GM19238 (cell line): ENCODE data around the gene MARS1.

Experiments
- DNase-seq: peaks from one replicate; pipeline ENCODE4 v3.0.0; 2011; ENCODE audit warnings: low spot score; ENCODE audit not compliant: insufficient read length

MARS1 gene

DNA sequence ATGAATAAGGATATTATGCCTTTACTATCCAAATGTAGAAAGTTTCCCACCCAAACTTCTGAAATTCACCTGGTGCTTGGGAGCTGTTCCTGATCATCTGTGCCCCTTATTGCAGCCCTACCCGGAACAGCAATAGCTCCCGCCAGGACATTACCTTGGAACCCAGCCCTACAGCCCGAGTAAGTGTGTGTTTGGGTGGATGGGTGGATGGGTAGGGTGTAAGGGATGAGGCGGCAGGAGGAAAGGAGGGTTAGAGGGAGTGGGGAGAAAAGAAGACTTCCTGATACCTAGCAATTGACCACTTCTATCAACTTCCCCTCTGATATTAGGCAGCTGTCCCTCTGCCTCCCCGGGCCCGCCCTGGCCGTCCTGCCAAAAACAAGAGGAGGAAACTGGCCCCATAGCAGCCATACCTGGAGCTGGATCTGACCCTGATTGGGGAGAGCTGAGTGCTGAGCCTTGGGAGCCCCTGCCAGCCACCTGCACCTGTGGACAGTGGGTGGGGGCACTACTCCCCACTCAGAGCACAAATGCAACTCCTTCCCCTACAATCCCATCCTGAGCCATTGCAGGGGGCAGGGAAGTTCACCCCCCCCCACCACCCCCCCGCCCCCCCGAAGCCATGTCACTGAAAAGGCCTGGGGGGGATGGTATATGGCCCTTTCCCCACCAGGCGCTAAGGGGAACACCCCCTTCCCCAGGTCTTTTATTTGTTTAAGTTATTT lies 41.1 kb downstream of the MARS1 start:
- no peak for DNase-seq

DNA sequence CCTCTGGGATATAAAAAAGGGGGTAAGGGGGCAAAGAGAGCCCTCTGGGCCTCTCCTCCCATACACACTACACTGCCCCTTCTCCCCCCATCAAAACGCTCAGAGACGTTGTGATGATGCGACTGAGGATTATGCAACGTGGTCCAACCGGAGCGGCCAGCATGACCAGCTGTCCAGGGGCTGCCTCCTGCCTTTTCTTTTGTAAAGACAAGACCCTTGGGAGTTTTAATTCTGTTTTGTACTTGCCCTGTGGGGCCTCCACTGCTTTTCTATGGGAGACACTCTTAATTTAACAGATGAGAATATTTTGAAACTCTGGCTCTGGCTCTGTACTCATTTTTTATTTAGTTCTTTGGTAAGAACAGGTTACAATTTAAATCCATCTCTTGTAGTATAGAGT lies 42.0 kb downstream of the MARS1 start:
- no peak for DNase-seq

DNA sequence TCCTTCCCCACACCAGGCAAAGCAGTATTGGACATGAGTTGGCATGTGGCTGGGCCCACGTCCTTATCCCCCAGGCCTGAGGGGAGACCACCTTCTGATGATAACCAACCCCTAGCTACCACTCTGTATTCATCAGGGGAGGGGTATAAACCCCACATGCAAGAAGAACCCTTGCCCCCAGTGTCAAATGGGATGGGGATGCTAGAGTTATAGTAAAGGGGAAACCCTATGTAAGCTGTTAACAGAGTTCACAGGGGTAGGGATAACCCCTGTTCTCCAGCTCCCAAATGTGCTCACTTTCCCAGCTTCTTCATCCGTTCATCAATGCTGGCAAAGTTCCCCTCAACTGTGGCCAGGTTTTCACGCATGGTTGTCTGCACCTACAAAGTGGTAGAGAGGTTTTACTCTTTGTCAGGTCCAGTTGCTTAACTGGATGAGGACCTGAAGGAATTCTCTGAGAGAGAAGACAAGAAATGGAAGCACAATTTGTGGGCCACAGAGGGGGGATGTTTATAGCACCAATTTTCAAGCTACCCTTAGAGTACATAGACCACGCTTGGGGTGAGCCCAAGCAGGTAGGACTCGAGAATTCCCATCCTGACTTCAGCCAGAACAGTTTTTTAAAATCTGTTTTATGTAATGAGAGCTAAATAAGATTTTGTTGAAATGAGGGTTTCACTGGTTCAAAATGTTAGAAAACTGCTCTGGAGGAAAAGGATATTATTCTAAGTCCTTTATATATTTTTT lies 42.7 kb downstream of the MARS1 start:
- no peak for DNase-seq

DNA sequence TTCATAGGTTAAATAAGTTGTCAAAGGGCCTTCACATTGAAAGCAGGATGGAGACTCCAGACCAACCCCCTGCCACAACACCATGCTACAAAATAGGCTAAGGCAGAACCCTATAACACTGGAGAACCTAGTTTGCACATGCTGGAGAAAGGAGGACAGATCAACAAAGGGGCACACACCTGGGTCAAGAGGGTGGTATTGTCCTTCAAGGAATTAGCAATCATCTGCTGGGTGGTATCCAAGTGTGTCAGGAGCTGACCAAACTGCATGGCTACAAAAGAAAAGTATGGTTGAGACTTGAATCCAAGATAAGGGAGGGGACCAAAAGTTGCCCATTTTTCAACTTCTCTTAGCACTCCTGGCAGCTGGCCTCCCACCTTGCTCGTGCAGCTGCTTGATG lies 44.0 kb downstream of the MARS1 start:
- DNase-seq = no peak

GRCh38 chr12:57533108-57533507 lies 45.2 kb downstream of the MARS1 start:
- no peak for DNase-seq

GRCh38 chr12:57534250-57534649 lies 46.4 kb downstream of the MARS1 start:
- no peak for DNase-seq

GRCh38 chr12:57534991-57535543 lies 47.2 kb downstream of the MARS1 start:
- no peak for DNase-seq

DNA sequence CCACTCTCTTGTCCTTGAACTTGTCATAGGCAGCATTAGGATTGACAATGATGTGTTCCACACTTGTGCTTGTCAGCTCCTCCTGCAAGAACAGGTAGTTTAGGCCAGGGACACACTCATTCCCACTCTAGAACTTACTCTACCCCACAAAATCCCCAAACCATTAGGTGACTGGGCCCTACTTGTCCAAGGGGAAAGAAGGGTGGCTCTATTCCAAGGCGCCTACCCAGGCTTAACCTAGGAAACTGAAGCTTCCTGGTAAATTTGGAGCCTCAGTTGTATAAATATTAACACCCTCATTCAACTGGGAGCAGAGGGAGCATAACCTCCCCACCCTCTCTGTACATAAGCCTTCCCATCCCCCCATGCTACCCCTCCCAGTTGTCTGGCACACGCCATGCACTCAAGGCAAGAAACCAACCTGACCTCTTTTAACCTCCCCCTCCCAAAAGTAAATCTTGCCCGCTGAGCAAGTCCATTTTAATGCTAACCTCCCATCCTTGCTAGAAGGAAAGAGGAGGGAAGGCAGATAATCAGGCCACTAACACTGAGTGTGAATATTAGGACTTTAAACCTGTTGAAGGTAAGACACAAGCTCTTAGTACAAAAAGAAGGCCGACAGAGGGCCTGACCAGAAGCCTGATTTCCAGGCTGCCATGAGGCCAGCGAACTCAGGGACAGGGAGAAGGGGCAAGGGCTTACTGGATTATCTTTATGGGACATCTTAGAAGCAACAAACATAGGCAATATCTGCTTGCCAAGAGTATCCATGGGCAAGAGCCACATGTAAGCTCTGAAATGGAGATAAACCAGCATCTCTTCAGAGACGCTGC lies 48.1 kb downstream of the MARS1 start:
- DNase-seq = no peak

- DNase-seq = no peak
These were observed 48.7 kb downstream of the MARS1 start for GRCh38 chr12:57536597-57536942.

DNA sequence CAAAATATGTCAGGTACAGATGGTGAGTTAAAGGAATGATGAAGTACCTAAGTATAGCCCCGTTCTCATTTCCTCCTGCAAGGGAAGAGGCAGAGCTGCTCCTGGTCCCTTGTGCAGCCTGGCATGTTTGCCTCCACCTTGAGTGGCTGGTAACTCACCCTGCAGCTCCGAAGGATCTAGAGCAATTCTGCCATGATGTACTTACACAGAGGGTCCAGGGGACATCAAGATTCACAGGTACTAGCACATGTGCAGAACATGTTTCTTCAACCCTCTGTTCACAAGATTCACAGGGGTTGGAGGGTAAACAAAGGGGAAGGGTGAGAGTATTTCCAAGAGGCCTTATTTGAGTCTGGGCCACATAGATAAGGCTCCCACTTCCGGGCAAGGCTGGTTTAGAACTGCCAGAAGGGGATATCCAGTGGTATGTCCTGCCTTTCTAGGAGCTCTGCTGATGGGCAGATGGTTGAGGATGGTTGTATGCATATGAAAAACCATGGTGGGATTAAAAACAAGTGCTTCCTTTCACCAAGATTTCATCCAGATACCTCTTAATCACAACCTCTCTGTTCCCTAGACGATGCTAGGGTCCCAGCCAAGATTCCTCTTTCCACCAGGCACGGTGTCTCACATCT lies 51.4 kb downstream of the MARS1 start:
- DNase-seq = no peak

- no peak for DNase-seq
These were observed 53.1 kb downstream of the MARS1 start for GRCh38 chr12:57541001-57541400.

DNA sequence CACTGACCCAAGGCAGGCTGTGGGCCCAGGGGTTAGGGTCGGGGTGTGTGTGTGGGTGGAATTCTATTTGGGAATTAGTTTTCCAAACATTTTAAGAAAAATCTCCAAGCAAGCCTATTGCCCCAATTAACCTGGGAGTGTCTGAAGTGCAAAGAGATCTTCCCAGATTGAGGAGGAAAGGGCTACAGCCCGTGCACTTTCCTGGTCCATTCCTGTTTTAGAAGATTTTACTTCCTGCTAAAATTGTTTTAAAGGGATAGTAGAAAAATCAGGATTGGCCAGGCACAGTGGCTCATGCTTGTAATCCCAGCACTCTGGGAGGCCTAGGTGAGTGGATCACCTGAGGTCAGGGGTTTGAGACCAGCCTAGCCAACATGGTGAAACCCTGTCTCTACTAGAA lies 53.8 kb downstream of the MARS1 start:
- DNase-seq = no peak

- DNase-seq = no peak
These were observed 55.7 kb downstream of the MARS1 start for GRCh38 chr12:57543581-57543980.

DNA sequence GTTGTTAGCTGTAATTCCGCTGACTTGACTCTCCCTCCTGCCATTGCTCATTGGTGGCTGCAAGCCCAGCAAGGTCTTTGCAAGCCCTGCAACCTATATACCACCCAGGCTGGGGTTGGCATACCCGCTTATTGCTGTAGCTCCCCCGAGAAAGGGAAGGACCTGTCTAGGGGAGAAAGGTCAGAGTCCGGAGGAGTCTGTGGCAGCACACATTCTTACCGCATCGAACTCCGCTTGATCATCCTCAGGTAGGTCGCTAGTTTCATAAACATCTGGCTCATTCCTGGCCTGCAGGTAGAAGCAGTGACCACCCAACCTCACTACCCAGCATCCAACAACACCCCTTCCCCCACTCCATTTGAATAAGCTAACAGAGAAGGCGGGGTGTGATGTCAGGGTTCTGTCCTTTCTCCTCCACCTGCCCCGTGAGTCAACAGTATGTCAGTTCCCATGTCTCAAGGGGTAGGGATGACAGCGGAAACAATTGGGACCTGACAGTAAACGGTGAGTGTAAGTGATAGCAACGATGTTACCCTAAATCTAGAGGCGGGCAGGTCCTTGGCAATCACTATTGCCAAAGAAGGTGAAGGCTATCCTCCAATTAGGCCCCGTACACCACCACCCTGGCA lies 58.1 kb downstream of the MARS1 start:
- no peak for DNase-seq

DNA sequence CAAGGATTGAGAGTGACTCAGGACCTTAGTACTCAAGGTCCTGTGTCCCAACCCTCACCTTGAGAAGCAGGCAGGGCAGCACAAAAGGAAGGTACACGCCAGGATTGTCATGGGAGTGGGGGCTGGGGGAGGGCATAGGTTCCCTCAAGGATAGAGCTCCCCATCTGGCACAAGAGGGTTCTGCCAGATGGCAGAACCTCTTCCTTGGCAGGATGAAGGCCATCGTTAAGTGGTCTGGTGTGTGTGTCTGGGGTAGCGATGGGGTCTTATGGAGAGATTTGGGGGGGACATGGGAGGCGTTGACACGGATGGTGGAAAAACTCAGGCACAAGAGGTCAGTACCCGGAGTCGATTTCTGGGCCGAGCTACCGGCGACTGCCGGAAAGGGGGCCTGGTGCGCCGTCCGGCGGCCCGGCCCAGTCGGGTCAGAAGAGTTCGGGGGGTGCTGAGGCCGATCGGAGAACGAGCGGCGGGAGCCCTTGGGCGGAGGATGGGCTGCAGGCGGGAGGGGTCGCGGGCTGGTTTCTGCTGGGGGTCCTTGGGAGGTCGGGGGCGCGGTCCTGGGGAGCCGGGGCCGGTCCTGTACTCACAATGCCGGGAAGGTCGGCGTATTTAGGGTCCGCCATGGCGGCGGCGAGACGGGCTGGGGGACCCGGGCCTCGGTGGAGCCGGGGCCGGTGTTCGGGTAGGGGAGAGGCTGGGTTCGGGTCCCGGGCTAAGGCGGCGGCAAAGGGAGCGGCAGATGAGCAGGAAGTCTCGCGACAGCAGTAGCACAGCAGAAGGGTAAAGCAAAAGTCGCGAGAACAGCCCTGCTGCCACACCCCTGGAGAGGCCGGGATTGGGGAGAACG lies 58.8 kb downstream of the MARS1 start, which contains the start of gene DCTN2:
DCTN2 (minus strand) TSS at position 755 of the 850 bp plus-strand sequence; CDS start at position 626, 129 bp downstream.
- DNase-seq = peak; percentile 99

GRCh38 chr12:57547288-57548012 lies 59.6 kb downstream of the MARS1 start:
- no peak for DNase-seq

- DNase-seq = no peak
These were observed 60.1 kb downstream of the MARS1 start for GRCh38 chr12:57548013-57548315.

DNA sequence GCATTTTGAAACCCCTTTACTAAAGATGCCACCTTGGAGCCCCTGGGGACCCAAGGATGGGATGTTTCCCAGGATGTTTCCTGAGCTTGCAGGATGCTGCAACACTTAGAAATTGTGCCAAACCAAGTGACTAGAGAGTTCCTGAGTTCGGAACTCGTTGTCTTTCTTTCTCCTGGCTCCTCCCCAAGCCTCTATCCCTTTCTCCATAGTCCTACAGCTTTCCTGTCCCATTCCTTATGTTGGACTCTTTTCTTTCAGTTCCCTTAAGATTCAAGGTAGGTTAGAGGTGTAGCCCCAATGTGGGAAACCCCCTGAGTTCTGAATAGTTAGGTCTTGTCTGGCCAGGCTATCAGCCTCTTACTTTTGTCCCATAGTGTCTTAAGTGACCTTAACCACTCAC lies 60.6 kb downstream of the MARS1 start:
- DNase-seq = no peak

DNA sequence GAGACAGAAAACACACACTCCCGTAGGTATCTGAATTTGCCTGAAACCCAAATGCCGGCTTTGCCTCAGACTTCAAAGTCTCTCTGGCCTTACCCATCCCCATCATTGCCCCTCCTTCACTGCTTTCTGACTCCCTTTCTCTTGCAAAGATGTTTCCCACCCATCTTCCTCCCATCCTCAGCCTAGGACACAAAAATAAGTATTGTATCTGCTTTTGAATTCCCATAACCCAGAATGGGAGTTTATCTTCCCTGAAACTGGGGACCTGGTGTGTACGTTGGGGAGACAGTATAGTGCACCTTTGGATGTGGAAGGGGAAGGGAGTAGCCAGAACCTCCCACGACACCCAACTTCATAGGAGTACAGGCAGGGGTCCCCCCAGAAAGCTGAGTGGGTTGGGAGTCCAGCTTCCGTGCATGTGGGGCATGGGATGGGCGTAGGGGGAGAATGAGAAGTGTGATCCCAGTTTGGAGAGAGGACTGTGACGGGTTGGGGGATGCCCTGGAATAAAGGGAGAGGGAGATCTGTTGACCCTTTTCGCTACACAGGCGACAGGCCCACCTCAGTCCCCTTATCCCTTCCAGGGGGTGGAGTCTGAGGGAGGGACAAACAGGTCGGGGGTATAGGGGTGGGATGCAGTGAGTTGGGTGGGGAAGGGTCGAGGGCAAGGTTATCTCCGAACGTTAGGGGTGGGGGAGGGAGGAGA lies 61.5 kb downstream of the MARS1 start:
- no peak for DNase-seq
